IPS-20b (cell line): ENCODE results near the gene LHX2.

Source experiments
- H3K27ac ChIP-seq: one replicate; pipeline ENCODE4 v1.5.1; 2013; ENCODE audit warnings: low read length
- H3K27me3 ChIP-seq: 2 replicates; pipeline ENCODE4 v1.6.1; 2013; ENCODE audit warnings: mild to moderate bottlenecking, low read length, inconsistent platforms; ENCODE audit not compliant: insufficient read depth
- H3K36me3 ChIP-seq: 2 replicates; pipeline ENCODE4 v1.6.1; 2013; ENCODE audit warnings: low read depth, mild to moderate bottlenecking, inconsistent platforms, low read length, moderate library complexity; ENCODE audit not compliant: insufficient read depth
- H3K4me1 ChIP-seq: 2 replicates; pipeline ENCODE4 v1.6.1; 2013; ENCODE audit warnings: mild to moderate bottlenecking, control low read depth, inconsistent platforms, low read length, moderate library complexity; ENCODE audit not compliant: insufficient read depth
- H3K4me3 ChIP-seq: 2 replicates; pipeline ENCODE4 v1.5.1; 2013; ENCODE audit warnings: mild to moderate bottlenecking, low read length, inconsistent platforms
- H3K9ac ChIP-seq: 2 replicates; pipeline ENCODE4 v1.6.1; 2013; ENCODE audit warnings: low read depth, mild to moderate bottlenecking, inconsistent platforms, low read length, moderate library complexity
- H3K9me3 ChIP-seq: 2 replicates; pipeline ENCODE4 v1.6.1; 2013; ENCODE audit warnings: mild to moderate bottlenecking, low read depth, low read length, inconsistent platforms; ENCODE audit not compliant: insufficient read depth

The LHX2 gene

GRCh38 chr9:124000784-124001457 lies 10.6 kb upstream of the LHX2 start:
- H3K36me3 ChIP-seq: no peaks in the 10 kb centered on the region
- no peak overlapping the region for H3K9ac ChIP-seq
- no peak overlapping the region for H3K27ac ChIP-seq
- peaks cover 22% of the 10 kb centered on the region for H3K4me1 ChIP-seq
- no peaks in the 10 kb centered on the region for H3K9me3 ChIP-seq
- H3K4me3 ChIP-seq: no peak overlapping the region
- peaks cover 94% of the 10 kb centered on the region for H3K27me3 ChIP-seq

GRCh38 chr9:124001458-124001799 lies 10.1 kb upstream of the LHX2 start:
- H3K27me3 ChIP-seq: peaks cover 94% of the 10 kb centered on the region
- no peaks in the 10 kb centered on the region for H3K9me3 ChIP-seq
- H3K36me3 ChIP-seq: no peaks in the 10 kb centered on the region
- peaks cover 20% of the 10 kb centered on the region for H3K4me1 ChIP-seq
- no peak overlapping the region for H3K27ac ChIP-seq
- H3K9ac ChIP-seq: no peak overlapping the region
- no peak overlapping the region for H3K4me3 ChIP-seq

- H3K27me3 ChIP-seq: peaks cover 94% of the 10 kb centered on the region
- peaks cover 19% of the 10 kb centered on the region for H3K4me1 ChIP-seq
Measured at GRCh38 chr9:124001866-124002525, 9.6 kb upstream of the LHX2 start.

GRCh38 chr9:124003636-124004349 lies 7.8 kb upstream of the LHX2 start:
- H3K4me1 ChIP-seq: peaks cover 15% of the 10 kb centered on the region
- H3K27me3 ChIP-seq: peaks cover 94% of the 10 kb centered on the region
- H3K9me3 ChIP-seq: no peaks in the 10 kb centered on the region
- H3K36me3 ChIP-seq: no peaks in the 10 kb centered on the region
- H3K27ac ChIP-seq: no peak overlapping the region
- H3K4me3 ChIP-seq: no peak overlapping the region
- H3K9ac ChIP-seq: no peak overlapping the region

More at GRCh38 chr9:124001866-124002525, 9.6 kb upstream of the LHX2 start:
- Histone ChIP-seq H3K27ac (no peak overlapping the region), H3K9ac (no peak overlapping the region), H3K4me3 (no peak overlapping the region), H3K36me3 (no peaks in the 10 kb centered on the region), H3K9me3 (no peaks in the 10 kb centered on the region)

GRCh38 chr9:124004593-124004992 lies 7.0 kb upstream of the LHX2 start:
- H3K27me3 ChIP-seq: peaks cover 96% of the 10 kb centered on the region
- no peaks in the 10 kb centered on the region for H3K36me3 ChIP-seq
- no peak overlapping the region for H3K9ac ChIP-seq
- peaks cover 15% of the 10 kb centered on the region for H3K4me1 ChIP-seq
- H3K9me3 ChIP-seq: peaks cover 1% of the 10 kb centered on the region; the same call in 1 of the 2 replicates
- H3K27ac ChIP-seq: no peak overlapping the region
- H3K4me3 ChIP-seq: no peak overlapping the region

- peaks cover 18% of the 10 kb centered on the region for H3K4me1 ChIP-seq
- H3K9ac ChIP-seq: no peak overlapping the region
- peaks cover 7% of the 10 kb centered on the region; the same call in 1 of the 2 replicates for H3K9me3 ChIP-seq
- H3K27me3 ChIP-seq: peaks cover 100% of the 10 kb centered on the region
- H3K36me3 ChIP-seq: no peaks in the 10 kb centered on the region
- no peak overlapping the region for H3K27ac ChIP-seq
- H3K4me3 ChIP-seq: 0 out of 2 replicates have a peak overlapping the region, but pooled peaks have one; percentile 13
Measured at GRCh38 chr9:124005029-124005771, 6.4 kb upstream of the LHX2 start.

- H3K27me3 ChIP-seq: peaks cover 99% of the 10 kb centered on the region
- no peak overlapping the region for H3K27ac ChIP-seq
- H3K4me1 ChIP-seq: peaks cover 18% of the 10 kb centered on the region
- peaks cover 7% of the 10 kb centered on the region; the same call in 1 of the 2 replicates for H3K9me3 ChIP-seq
- no peaks in the 10 kb centered on the region for H3K36me3 ChIP-seq
- H3K4me3 ChIP-seq: no peak overlapping the region
- H3K9ac ChIP-seq: no peak overlapping the region
Measured at GRCh38 chr9:124006448-124007361, 4.9 kb upstream of the LHX2 start.

GRCh38 chr9:124007565-124008302 lies 3.8 kb upstream of the LHX2 start:
- Histone ChIP-seq H3K36me3 (no peaks in the 10 kb centered on the region), H3K4me3 (peak overlapping the region; percentile 60; the same call in 1 of the 2 replicates), H3K9ac (no peak overlapping the region), H3K27me3 (peaks cover 99% of the 10 kb centered on the region), H3K9me3 (peaks cover 7% of the 10 kb centered on the region; the same call in 1 of the 2 replicates), H3K4me1 (peaks cover 18% of the 10 kb centered on the region), H3K27ac (no peak overlapping the region)

GRCh38 chr9:124008303-124008693 lies 3.3 kb upstream of the LHX2 start:
- Histone ChIP-seq H3K4me3 (peak overlapping the region; percentile 60; the same call in 1 of the 2 replicates), H3K27ac (no peak overlapping the region), H3K36me3 (no peaks in the 10 kb centered on the region), H3K4me1 (peaks cover 18% of the 10 kb centered on the region), H3K9me3 (peaks cover 8% of the 10 kb centered on the region; the same call in 1 of the 2 replicates), H3K27me3 (peaks cover 99% of the 10 kb centered on the region), H3K9ac (no peak overlapping the region)
